A172 (cell line): Measurements from ENCODE around the gene CLPX. TPM values are rescaled to one million over a fixed set of nuclear protein-coding genes. Genes with fewer than 3 reads are reported as not detected.
"Not testable (repeated sequence)": the region's sequence is repeated elsewhere in the genome, so short reads cannot be mapped to it uniquely, and the experiment has no call there.

Experiments used
- DNase-seq: peaks from one replicate; pipeline ENCODE4 v3.0.0-alpha.2; 2015; ENCODE audit warnings: low spot score
- total RNA-seq: library from RNA; depleted of rRNA; stranded (reverse); fragments of >200 nt; shearing (Covaris generic); gene quantifications from 2 replicates; pipeline ENCODE4 v1.2.3, GENCODE V29; 2014

CLPX gene
- total RNA-seq, 1 experiment from 2014 or later: 34.7 TPM

- no peak for DNase-seq
Observed at GRCh38 chr15:65172531-65172930, 12.6 kb downstream of the CLPX start.

- DNase-seq: no peak
Observed at GRCh38 chr15:65171428-65171827, 13.7 kb downstream of the CLPX start.

GRCh38 chr15:65165875-65166274 lies 19.3 kb downstream of the CLPX start:
- DNase-seq: no peak

GRCh38 chr15:65164139-65164538 lies 21.0 kb downstream of the CLPX start:
- DNase-seq: no peak

GRCh38 chr15:65163041-65163440 lies 22.1 kb downstream of the CLPX start:
- no peak for DNase-seq

GRCh38 chr15:65156692-65157091 lies 28.4 kb downstream of the CLPX start:
- DNase-seq: no peak

GRCh38 chr15:65154720-65155119 lies 30.4 kb downstream of the CLPX start:
- no peak for DNase-seq

- no peak for DNase-seq
Observed at GRCh38 chr15:65147902-65148301, 37.2 kb downstream of the CLPX start.

- DNase-seq: no peak
Observed at GRCh38 chr15:65146438-65146837, 38.7 kb downstream of the CLPX start.

GRCh38 chr15:65138631-65139030 lies 46.5 kb downstream of the CLPX start:
- not testable (repeated sequence) for DNase-seq

- DNase-seq: not testable (repeated sequence)
Observed at GRCh38 chr15:65137893-65138292, 47.2 kb downstream of the CLPX start.

- DNase-seq: not testable (repeated sequence)
Observed at GRCh38 chr15:65137089-65137488, 48.1 kb downstream of the CLPX start.

- DNase-seq: no peak
Observed at GRCh38 chr15:65134538-65134937, 50.6 kb downstream of the CLPX start.

- DNase-seq: peak; percentile 90
Observed at GRCh38 chr15:65133548-65134200, 51.5 kb downstream of the CLPX start, which contains the start of gene PDCD7. PDCD7 (minus strand) TSS chr15:65133808; CDS start chr15:65133781, 27 bp downstream.

GRCh38 chr15:65132878-65133547 lies 52.1 kb downstream of the CLPX start:
- DNase-seq: no peak

- no peak for DNase-seq
Observed at GRCh38 chr15:65130941-65131340, 54.2 kb downstream of the CLPX start.

GRCh38 chr15:65115542-65115941 lies 69.6 kb downstream of the CLPX start:
- no peak for DNase-seq

- DNase-seq: no peak
Observed at GRCh38 chr15:65115086-65115485, 70.1 kb downstream of the CLPX start, which contains the start of gene UBAP1L. UBAP1L (minus strand) TSS chr15:65115200; CDS start chr15:65106215, 8,985 bp downstream.

- peak; percentile 41 for DNase-seq
Observed at GRCh38 chr15:65110676-65111292, 74.4 kb downstream of the CLPX start.

GRCh38 chr15:65106011-65106590 lies 79.0 kb downstream of the CLPX start:
- no peak for DNase-seq

GRCh38 chr15:65105038-65105437 lies 80.1 kb downstream of the CLPX start:
- DNase-seq: no peak

- DNase-seq: no peak
Observed at GRCh38 chr15:65102912-65103311, 82.2 kb downstream of the CLPX start.
